ENCODE measurements around the gene ZNF813. TPM values are rescaled to one million over a fixed set of nuclear protein-coding genes. Genes with fewer than 3 reads are reported as not detected.
"Not testable (repeated sequence)": the region's sequence is repeated elsewhere in the genome, so short reads cannot be mapped to it uniquely, and the experiment has no call there.

ZNF813 gene
- total and polyA plus RNA-seq, 11 donors = 0.42 to 2.5 (median 1.1) TPM

GRCh38 chr19:53485046-53486004 lies 17.8 kb downstream of the ZNF813 start:
- Histone ChIP-seq H3K9me3 (peaks cover 0 to 73% (median 18%) of the 10 kb centered on the region in 12 donors), H3K36me3 (peaks cover 0 to 63% (median 34%) of the 10 kb centered on the region in 9 donors), H3K27ac (no peak overlapping the region), H3K27me3 (no peaks in the 10 kb centered on the region), H3K4me3 (no peak overlapping the region), H3K4me1 (no peaks in the 10 kb centered on the region)
- TF ChIP-seq POLR2A (IDR thresholded peaks at IDR 0.05) = no peak
- TF ChIP-seq, protein P1, sequence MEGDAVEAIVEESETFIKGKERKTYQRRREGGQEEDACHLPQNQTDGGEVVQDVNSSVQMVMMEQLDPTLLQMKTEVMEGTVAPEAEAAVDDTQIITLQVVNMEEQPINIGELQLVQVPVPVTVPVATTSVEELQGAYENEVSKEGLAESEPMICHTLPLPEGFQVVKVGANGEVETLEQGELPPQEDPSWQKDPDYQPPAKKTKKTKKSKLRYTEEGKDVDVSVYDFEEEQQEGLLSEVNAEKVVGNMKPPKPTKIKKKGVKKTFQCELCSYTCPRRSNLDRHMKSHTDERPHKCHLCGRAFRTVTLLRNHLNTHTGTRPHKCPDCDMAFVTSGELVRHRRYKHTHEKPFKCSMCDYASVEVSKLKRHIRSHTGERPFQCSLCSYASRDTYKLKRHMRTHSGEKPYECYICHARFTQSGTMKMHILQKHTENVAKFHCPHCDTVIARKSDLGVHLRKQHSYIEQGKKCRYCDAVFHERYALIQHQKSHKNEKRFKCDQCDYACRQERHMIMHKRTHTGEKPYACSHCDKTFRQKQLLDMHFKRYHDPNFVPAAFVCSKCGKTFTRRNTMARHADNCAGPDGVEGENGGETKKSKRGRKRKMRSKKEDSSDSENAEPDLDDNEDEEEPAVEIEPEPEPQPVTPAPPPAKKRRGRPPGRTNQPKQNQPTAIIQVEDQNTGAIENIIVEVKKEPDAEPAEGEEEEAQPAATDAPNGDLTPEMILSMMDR (IDR thresholded peaks at IDR 0.05) = no peak
- ATAC-seq (no peak), DNase-seq (no peak)
- 77 to 87% (median 82%) methylated on average over 8 of the region's 8 CpGs for WGBS, 4 donors
- intact Hi-C loops (cut with DNase I) = no loop called here

DNA sequence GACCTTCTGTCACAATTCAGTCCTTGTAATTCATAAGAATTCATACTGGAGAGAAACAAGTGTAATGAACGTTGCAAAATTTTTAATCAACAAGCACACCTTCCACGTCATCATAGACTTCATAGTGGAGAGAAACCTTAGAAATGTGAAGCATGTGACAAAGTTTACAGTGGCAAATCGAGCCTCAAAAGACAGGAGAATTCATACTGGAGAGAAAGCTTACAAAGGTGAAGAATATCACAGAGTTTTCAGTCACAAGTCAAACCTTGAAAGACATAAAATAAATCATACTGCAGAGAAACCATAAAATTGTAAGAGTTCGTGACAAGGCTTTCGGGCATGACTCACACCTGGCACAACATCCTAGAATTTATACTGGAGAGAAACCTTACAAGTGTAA lies 24.6 kb downstream of the ZNF813 start:
- intact Hi-C loops (cut with DNase I) = no loop called here
- ATAC-seq (no peak), DNase-seq (no peak)
- Histone ChIP-seq H3K27ac (no peak overlapping the region), H3K36me3 (peaks cover 5 to 58% (median 32%) of the 10 kb centered on the region in 9 donors), H3K27me3 (no peaks in the 10 kb centered on the region), H3K4me3 (no peak overlapping the region), H3K4me1 (no peaks in the 10 kb centered on the region), H3K9me3 (peaks cover 0 to 87% (median 39%) of the 10 kb centered on the region in 12 donors)
- 96 to 98% (median 97%) methylated on average over 5 of the region's 5 CpGs for WGBS, 4 donors
- TF ChIP-seq POLR2A (IDR thresholded peaks at IDR 0.05) = no peak
- TF ChIP-seq, protein P1 (IDR thresholded peaks at IDR 0.05) = no peak

GRCh38 chr19:53497311-53498023 lies 29.9 kb downstream of the ZNF813 start:
- intact Hi-C loops (cut with DNase I); H3K27ac ChIP-seq; H3K4me3 ChIP-seq; H3K4me1 ChIP-seq; DNase-seq; ATAC-seq; H3K27me3 ChIP-seq: not testable (repeated sequence)
- 43 to 54% (median 46%) methylated on average over 10 to 11 of the region's 11 CpGs for WGBS, 4 donors
- H3K9me3 ChIP-seq = peaks cover 0 to 38% (median 19%) of the 10 kb centered on the region in 12 donors
- peaks cover 0 to 10% (median 0%) of the 10 kb centered on the region in 9 donors for H3K36me3 ChIP-seq

- H3K4me1 ChIP-seq; H3K27me3 ChIP-seq; intact Hi-C loops (cut with DNase I); DNase-seq; H3K4me3 ChIP-seq; H3K27ac ChIP-seq; ATAC-seq: not testable (repeated sequence)
- peaks cover 0 to 10% (median 0%) of the 10 kb centered on the region in 9 donors for H3K36me3 ChIP-seq
- peaks cover 0 to 32% (median 14%) of the 10 kb centered on the region in 12 donors for H3K9me3 ChIP-seq
- 35 to 68% (median 43%) methylated on average over 3 to 4 of the region's 4 CpGs for WGBS, 4 donors
These were observed 30.5 kb downstream of the ZNF813 start for GRCh38 chr19:53498024-53498395.

DNA sequence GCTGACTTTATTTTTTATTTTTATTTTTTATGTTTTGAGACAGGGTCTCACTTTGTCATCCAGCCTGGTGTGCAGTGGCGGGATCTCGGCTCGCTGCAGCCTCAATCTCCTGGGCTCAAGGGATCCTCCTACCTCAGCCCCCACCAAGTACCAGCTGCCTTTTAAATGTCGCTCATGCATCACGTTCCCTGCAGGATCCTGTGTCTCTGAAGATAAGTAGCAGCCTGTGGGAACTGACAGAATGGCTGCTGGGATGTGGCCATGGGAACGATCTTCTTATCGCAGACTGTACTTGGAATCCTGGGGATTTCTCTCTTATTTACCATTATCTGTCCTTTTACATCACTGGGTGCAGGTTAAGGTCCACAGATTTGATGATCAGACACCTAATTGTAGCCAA lies 35.6 kb downstream of the ZNF813 start:
- not testable (repeated sequence) for H3K9me3 ChIP-seq, DNase-seq, H3K4me1 ChIP-seq, ATAC-seq, H3K4me3 ChIP-seq, H3K27ac ChIP-seq, H3K36me3 ChIP-seq
- 15 to 37% (median 23%) methylated on average over 7 of the region's 7 CpGs for WGBS, 4 donors
- intact Hi-C loops (cut with DNase I) = loop anchor here in 3 of 10 donors (10.0 kb wide), 1 partner anchor 242 kb away; no protein-coding TSS in a partner anchor
- peaks cover 0 to 12% (median 2%) of the 10 kb centered on the region in 9 donors for H3K27me3 ChIP-seq

- DNase-seq, H3K36me3 ChIP-seq, H3K9me3 ChIP-seq, H3K4me1 ChIP-seq, H3K27ac ChIP-seq: not testable (repeated sequence)
- 0 to 7% (median 3%) methylated on average over 2 to 11 of the region's 14 CpGs for WGBS, 4 donors
- H3K4me3 ChIP-seq = peak overlapping the region in 6 of 12 donors; percentile 12 to 44 (median 36)
- peaks cover 0 to 12% (median 2%) of the 10 kb centered on the region in 9 donors for H3K27me3 ChIP-seq
- intact Hi-C loops (cut with DNase I) = loop anchor here in 3 of 10 donors (10.0 kb wide), 1 partner anchor 241 kb away; no protein-coding TSS in a partner anchor
- peak; percentile 37 to 89 (median 71) for ATAC-seq
These were observed 36.3 kb downstream of the ZNF813 start for GRCh38 chr19:53503671-53504364.
